PC-9 (cell line): ENCODE data around the gene PLB1. TPM values are rescaled to one million over a fixed set of nuclear protein-coding genes. Genes with fewer than 3 reads are reported as not detected.

Experiments
- BruUV-seq: library from RNA; stranded (reverse); fragments of 400-500 nt; replicated peaks from 2 replicates; lab custom pipeline; 2021; lab: Mats Ljungman, UMichigan
- CTCF ChIA-PET: fragments of 300-600 bp; sonication (Branson Sonifier 250); formaldehyde crosslinking; loops from one replicate; lab custom pipeline; 2022; ENCODE audit warnings: antibody characterized with exemption; lab: Charles Lee
- POLR2A ChIA-PET: fragments of 300-600 bp; sonication (Branson Sonifier 250); formaldehyde crosslinking; loops from one replicate; lab custom pipeline; 2022; ENCODE audit warnings: antibody characterized with exemption; ENCODE audit not compliant: unreplicated experiment; lab: Charles Lee
- DNase-seq, 2 experiments: peaks; one replicate each; pipeline versions ENCODE4 v3.0.0 to v3.0.0-alpha.2; 2015 to 2022; ENCODE audit warnings: mixed read lengths in 1 of 2
- H2AFZ ChIP-seq: fragments of 200-600 bp; sonication (generic); 2 replicates; pipeline ENCODE4 v1.8.1; 2017; ENCODE audit warnings: antibody characterized with exemption
- H3F3A ChIP-seq: fragments of 200-600 bp; sonication (generic); 2 replicates; pipeline ENCODE4 v1.8.1; 2017; ENCODE audit warnings: antibody characterized with exemption, mild to moderate bottlenecking, low read depth; ENCODE audit not compliant: insufficient read depth
- H3K27ac ChIP-seq: fragments of 200-600 bp; sonication (generic); 2 replicates; pipeline ENCODE4 v1.6.1; 2016; ENCODE audit warnings: mixed run types
- H3K27me3 ChIP-seq: fragments of 200-600 bp; sonication (generic); 2 replicates; pipeline ENCODE4 v1.6.1; 2016; ENCODE audit warnings: low read depth, mixed run types; ENCODE audit not compliant: insufficient read depth
- H3K36me3 ChIP-seq: fragments of 200-600 bp; sonication (generic); 2 replicates; pipeline ENCODE4 v1.6.1; 2016; ENCODE audit warnings: low read depth, mixed run types
- H3K4me1 ChIP-seq: fragments of 200-600 bp; sonication (generic); replicated peaks from 2 replicates; pipeline ENCODE4 v1.6.1; 2016; ENCODE audit warnings: mixed run types; ENCODE audit not compliant: insufficient read depth
- H3K4me2 ChIP-seq: fragments of 200-600 bp; sonication (generic); 2 replicates; pipeline ENCODE4 v1.6.1; 2017; ENCODE audit warnings: mixed run types
- H3K4me3 ChIP-seq: fragments of 200-600 bp; sonication (generic); 2 replicates; pipeline ENCODE4 v1.6.1; 2016; ENCODE audit warnings: mixed run types
- H3K79me2 ChIP-seq: fragments of 200-600 bp; sonication (generic); 2 replicates; pipeline ENCODE4 v1.6.1; 2017; ENCODE audit warnings: low read depth, mixed run types
- H3K9me2 ChIP-seq: fragments of 200-600 bp; sonication (generic); 2 replicates; pipeline ENCODE4 v1.8.1; 2017; ENCODE audit warnings: mild to moderate bottlenecking; ENCODE audit not compliant: insufficient read depth
- H3K9me3 ChIP-seq: fragments of 200-600 bp; sonication (generic); 2 replicates; pipeline ENCODE4 v1.8.1; 2016; ENCODE audit warnings: low read depth; ENCODE audit not compliant: insufficient read depth
- H4K20me1 ChIP-seq: fragments of 200-600 bp; sonication (generic); 2 replicates; pipeline ENCODE4 v1.8.1; 2017; ENCODE audit not compliant: insufficient read depth
- CTCF ChIP-seq: fragments of 200-600 bp; sonication (generic); conservative IDR thresholded peaks from 2 replicates; pipeline ENCODE4 v1.6.1; 2017; ENCODE audit warnings: mixed run types, antibody characterized with exemption, mild to moderate bottlenecking, moderate library complexity
- EZH2 ChIP-seq: fragments of 200-600 bp; sonication (generic); IDR thresholded peaks from 2 replicates; pipeline ENCODE4 v1.8.0; 2017; ENCODE audit warnings: antibody characterized with exemption, low read depth
- intact Hi-C: fragments of 100-400 bp; cut with micrococcal nuclease; formaldehyde crosslinking; loops from one replicate; pipeline ENCODE4 v1.10.0; 2022; ENCODE audit not compliant: unreplicated experiment
- total RNA-seq: library from RNA; stranded (reverse); gene quantifications from 2 replicates; pipeline ENCODE4 v1.2.3, GENCODE V29; 2021

Gene PLB1
- total RNA-seq, 1 experiment from 2014 or later, result 2.7 TPM

- no peaks in the 10 kb centered on the region for H4K20me1 ChIP-seq
- H3K9me3 ChIP-seq, result no peaks in the 10 kb centered on the region
- intact Hi-C loops, result loop anchor here (5.0 kb wide), 1 partner anchor 35 kb away; no protein-coding TSS in a partner anchor
- ChIA-PET CTCF (no interaction called here), POLR2A (interaction anchor here (0.6 kb wide), 1 partner anchor 11 kb away, joined by 3 read pairs; no protein-coding TSS in a partner anchor)
- H2AFZ ChIP-seq, result no peak overlapping the region
- no peak overlapping the region for H3K27ac ChIP-seq
- no peak overlapping the region for H3K4me2 ChIP-seq
- H3K27me3 ChIP-seq, result no peaks in the 10 kb centered on the region
- H3K79me2 ChIP-seq, result no peaks in the 10 kb centered on the region
- H3K36me3 ChIP-seq, result no peaks in the 10 kb centered on the region
- TF ChIP-seq CTCF, result no peak
- TF ChIP-seq EZH2, result no peak
- H3K4me1 ChIP-seq, result peaks cover 88% of the 10 kb centered on the region
- H3K4me3 ChIP-seq, result no peak overlapping the region
- BruUV-seq, result no TSS peak
- DNase-seq, result no peak
- H3K9me2 ChIP-seq, result no peaks in the 10 kb centered on the region
- peaks cover 54% of the 10 kb centered on the region for H3F3A ChIP-seq
Measured at GRCh38 chr2:28617502-28618184, 121.8 kb downstream of the PLB1 start.

- no peak overlapping the region for H3K4me3 ChIP-seq
- intact Hi-C loops, result loop anchor here (5.0 kb wide), 1 partner anchor 36 kb away; no protein-coding TSS in a partner anchor
- H3F3A ChIP-seq, result peaks cover 54% of the 10 kb centered on the region
- peak overlapping the region; percentile 68 for H3K27ac ChIP-seq
- ChIA-PET CTCF (no interaction called here), POLR2A (no interaction called here)
- no peaks in the 10 kb centered on the region for H4K20me1 ChIP-seq
- H2AFZ ChIP-seq, result peak overlapping the region; percentile 41; the same call in 1 of the 2 replicates
- TF ChIP-seq CTCF (no peak), EZH2 (no peak)
- no peaks in the 10 kb centered on the region for H3K9me2 ChIP-seq
- peaks cover 88% of the 10 kb centered on the region for H3K4me1 ChIP-seq
- no peaks in the 10 kb centered on the region for H3K79me2 ChIP-seq
- TSS peak; percentile 2 for BruUV-seq
- no peaks in the 10 kb centered on the region for H3K9me3 ChIP-seq
- DNase-seq, result peak; percentile 43 to 90
- no peaks in the 10 kb centered on the region for H3K27me3 ChIP-seq
- H3K4me2 ChIP-seq, result peak overlapping the region; percentile 56
- no peaks in the 10 kb centered on the region for H3K36me3 ChIP-seq
Measured at GRCh38 chr2:28618221-28619141, 122.6 kb downstream of the PLB1 start.
